Measurements from ENCODE around the gene ARHGAP5.
"Not testable (repeated sequence)": the region's sequence is repeated elsewhere in the genome, so short reads cannot be mapped to it uniquely, and the experiment has no call there.

Gene ARHGAP5

GRCh38 chr14:32110548-32110896 is 33.4 kb downstream of the ARHGAP5 start:
- DNase-seq: no peak

GRCh38 chr14:32121536-32121935 is 44.4 kb downstream of the ARHGAP5 start:
- DNase-seq: no peak

DNA sequence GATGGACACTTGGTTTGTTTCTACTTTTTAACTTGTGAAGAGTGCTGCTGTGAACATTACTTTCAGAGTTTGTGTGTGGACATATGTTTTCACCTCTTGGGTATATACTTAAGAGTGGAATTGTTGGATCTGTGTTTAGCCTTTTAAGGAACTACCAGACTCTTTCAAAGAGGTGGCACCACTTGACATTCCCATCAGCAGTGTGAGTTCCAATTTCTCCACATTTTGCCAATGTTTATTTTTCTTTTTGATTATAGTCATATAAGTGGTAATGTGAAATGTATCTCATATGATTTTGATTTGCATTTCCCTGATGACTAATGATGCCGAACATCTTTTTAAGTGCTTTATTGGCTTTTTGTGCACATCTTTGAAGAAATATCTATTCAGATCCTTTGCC is 44.8 kb downstream of the ARHGAP5 start:
- no peak for DNase-seq

GRCh38 chr14:32126899-32127730 is 50.0 kb downstream of the ARHGAP5 start:
- not testable (repeated sequence) for DNase-seq

DNA sequence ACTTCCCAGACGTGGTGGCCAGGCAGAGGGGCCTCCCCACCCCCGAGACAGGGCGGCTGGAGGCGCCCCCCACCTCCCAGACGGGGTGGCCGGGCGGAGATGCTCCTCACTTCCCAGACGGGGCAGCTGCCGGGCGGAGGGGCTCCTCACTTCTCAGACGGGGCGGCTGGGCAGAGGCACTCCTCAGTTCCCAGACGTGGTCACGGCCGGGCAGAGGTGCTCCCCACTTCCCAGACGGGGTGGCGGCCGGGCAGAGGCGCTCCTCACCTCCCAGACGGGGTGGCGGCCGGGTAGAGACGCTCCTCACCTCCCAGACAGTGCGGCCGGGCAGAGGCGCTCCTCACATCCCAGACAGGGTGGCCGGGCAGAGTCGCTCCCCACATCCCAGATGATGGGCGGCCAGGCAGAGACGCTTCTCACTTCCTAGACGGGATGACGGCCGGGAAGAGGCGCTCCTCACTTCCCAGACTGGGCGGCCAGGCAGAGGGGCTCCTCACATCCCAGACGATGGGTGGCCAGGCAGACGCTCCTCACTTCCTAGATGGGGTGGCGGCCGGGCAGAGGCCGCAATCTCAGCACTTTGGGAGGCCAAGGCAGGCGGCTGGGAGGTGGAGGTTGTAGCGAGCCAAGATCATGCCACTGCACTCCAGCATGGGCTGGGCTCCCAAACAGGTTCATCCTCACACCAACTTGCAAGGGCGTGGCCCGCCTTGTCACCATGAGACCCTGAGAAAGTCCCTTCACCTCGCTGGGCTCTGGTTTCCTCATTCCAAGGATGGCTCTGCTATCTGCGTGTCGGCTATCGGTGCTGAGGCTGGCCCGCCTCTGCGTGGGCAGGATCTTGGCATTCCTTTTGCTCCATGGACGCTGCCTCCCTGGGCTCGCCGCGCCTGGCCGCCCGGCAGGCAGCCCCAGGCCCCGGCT is 50.9 kb downstream of the ARHGAP5 start:
- not testable (repeated sequence) for DNase-seq

GRCh38 chr14:32128703-32129102 is 51.6 kb downstream of the ARHGAP5 start:
- no peak for DNase-seq

DNA sequence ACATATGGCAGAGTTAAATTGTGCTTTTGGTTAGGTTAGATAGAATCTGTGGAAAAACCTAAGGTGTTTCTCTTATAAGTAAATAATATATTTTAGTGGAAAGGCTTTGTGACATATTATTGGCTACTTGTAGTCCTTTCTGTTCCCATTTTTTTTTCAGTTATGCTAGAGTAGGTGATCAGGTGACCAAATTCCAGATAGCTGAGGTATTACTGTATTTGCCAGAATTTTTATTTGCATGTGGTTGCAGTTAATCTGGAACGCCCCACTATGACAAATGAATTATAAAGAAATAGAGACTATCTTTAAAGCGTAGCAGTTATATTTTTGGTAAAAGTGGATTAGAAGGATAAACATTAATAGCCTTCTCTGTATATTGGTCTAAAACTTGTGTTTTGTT is 52.0 kb downstream of the ARHGAP5 start:
- DNase-seq: no peak

DNA sequence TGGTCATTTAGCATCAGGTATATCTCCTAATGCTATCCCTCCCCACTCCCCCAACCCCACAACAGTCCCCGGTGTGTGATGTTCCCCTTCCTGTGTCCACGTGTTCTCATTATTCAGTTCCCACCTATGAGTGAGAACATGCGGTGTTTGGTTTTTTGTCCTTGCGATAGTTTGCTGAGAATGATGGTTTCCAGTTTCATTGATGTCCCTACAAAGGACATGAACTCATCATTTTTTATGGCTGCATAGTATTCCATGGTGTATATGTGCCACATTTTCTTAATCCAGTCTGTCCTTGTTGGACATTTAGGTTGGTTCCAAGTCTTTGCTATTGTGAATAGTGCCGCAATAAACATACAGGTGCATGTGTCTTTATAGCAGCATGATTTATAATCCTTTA is 54.6 kb downstream of the ARHGAP5 start:
- not testable (repeated sequence) for DNase-seq

- no peak for DNase-seq
Observed at GRCh38 chr14:32134448-32135097, 57.5 kb downstream of the ARHGAP5 start.

- DNase-seq: no peak
Observed at GRCh38 chr14:32136027-32136825, 59.1 kb downstream of the ARHGAP5 start.

DNA sequence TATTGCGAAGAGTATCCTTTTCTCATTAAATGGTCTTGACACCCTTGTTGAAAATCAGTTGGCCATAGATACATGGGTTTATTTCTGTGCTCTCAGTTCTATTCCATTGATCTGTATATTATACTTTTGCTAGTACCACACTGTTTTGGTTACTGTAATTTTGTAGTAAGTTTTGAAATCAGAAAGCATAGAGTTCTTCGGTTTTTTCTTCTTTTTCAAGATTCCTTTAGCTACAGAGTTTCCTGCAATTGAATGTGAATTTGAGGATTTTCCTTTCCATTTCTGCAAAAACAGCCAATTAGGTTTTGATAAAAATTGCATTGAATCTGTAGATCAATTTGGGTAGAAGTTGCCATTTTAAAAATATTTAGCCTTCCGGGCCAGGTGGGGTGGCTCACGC is 60.2 kb downstream of the ARHGAP5 start:
- DNase-seq: no peak

DNA sequence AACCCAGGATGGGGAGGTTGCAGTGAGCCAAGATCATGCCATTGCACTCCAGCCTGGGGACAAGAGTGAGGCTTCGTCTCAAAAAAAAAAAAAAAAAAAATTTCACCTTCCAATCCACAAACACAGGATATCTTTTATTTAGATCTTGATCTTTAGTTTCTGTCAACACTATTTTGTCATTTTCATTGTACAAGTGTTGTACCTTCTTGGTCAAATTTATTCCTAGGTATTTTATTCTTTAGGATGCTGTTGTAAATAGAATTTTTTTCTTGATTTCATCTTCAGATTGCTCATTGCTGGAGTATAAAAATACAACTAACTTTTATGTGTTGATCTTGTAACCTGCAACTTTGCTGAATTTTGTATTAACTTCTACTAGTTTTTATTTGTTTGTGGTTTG is 60.8 kb downstream of the ARHGAP5 start:
- DNase-seq: no peak

GRCh38 chr14:32142341-32142740 is 65.2 kb downstream of the ARHGAP5 start:
- no peak for DNase-seq

GRCh38 chr14:32142754-32143437 is 65.8 kb downstream of the ARHGAP5 start:
- no peak for DNase-seq

DNA sequence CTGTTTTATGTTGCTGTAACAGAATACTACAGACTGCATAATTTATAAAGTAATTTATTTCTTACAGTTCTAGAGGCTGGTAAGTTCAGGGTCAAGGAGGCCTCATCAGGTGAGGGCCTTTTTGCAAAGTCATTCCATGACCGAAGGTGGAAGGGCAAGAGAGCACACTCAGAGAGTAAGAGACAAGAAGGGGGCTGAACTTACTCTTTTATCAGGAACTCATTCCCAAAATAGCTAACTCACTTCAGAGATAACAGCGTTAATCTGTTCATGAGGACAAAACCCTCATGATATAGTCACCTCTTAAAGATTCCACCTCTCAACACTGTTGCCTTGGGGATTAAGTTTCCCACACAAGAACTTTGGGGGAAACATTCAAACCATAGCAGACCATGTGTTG is 73.3 kb downstream of the ARHGAP5 start:
- DNase-seq: no peak

DNA sequence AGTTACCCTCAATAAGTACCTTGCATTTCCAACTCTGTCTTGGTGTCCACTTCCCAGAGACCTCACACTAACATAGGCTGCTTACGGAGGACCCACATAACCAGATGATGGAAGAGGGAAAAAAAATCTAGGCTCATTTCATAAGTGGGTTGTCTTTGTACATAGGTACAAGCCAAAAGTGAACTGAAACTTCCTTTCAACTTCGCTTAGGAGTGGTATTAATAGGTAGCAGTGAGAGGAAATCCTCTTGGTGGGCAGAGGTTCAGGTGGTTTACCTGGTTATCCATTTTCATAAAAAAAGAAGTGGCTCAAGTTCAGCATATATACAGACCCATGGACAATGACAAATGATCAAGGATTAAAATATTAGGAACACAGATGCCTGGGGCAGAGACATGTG is 88.9 kb downstream of the ARHGAP5 start:
- no peak for DNase-seq

DNA sequence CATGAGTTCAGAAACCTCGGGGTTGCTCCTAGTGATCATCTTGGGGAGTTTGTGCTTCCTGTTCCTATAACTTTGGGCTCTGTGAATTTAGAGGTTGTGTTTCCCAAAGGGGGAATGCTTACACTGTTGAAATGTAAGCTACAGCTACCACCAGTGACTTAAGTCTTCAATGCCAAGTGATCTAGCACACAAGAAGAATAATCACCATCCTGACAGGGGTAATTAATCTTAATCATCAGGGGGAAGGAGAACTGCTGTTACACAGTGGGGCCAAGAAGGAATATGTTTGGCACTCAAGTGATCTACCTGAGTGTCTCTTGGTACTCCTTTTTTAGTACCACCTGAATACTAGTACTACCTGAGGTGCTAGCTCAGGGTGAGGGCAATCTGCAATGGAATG is 89.8 kb downstream of the ARHGAP5 start:
- no peak for DNase-seq

DNA sequence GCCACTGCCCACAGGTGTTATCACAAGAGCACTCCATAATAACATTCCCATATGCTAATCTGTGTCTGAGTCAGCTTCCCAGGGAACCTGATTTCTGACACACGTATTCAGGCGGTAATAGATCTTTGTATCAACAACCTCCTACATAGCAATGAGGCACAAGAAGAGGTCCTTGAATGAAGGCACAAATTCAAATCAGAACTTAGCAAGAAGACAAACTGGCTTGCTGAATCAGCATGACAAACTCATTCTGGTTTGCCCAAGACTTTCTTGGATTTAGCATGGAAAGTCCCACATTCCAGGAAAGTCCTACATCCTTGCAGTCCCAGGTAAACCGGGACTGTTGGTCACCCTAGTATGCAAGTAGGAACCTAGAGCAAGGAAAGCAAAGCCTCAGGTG is 90.8 kb downstream of the ARHGAP5 start:
- no peak for DNase-seq

GRCh38 chr14:32169191-32169590 is 92.1 kb downstream of the ARHGAP5 start:
- no peak for DNase-seq

DNA sequence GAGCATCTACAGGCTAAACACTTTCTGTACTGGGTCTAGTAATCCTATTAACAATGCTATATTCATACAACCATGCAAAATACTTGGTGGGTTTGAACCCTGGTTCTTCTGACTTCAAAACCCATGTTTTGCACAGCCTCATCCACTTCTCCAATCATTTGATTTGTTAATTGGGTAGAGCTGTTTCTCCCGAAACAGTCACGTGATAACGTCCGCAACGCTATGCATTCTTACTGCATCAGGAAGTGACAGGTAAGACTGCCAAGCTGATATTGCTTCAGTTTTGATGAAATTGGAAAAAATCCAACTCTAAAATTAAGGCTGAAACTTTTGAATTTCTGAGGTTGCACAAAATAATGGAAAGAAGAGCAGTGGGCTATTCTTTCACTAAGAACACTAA is 94.4 kb downstream of the ARHGAP5 start:
- DNase-seq: no peak

DNA sequence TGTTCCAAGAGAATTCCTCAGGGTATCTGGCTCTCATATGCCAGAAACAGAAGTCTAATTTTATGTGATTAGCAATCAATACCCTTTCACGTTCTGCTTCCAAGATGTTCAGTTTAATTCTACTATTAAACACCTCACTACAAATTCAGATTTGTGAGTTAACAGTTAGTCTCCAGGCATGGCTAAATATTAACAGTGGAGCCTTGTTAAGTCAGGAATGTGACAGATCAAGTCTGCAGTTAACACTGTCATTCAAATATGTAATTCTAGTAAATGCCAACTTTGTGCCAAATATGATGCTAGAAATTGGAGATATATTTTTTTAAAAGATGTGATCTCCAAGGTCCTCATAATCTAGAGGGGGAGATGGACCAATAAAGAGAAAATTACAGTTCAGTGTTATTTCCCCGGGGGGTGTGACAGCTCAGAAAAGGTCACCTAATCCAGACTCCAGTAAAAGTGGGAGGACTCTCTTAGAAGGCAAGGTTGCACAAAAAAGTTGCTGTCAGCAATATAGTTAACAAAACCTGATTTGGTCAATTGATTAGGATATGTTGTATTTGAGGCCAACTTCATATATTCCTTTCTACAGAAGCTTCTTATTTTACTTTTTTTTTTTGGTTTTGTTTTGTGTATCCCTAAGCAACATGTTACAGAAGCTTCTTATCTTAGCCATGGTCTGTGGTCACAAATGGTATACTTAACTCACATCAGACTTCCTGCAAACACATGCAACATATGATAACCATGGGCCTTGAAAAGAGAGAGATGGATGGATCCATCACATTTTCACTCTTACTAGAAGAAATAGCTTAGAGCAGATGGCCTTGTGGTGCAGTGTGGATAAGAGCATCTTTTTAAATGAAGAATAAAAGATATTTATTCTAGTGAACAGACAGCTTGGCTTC is 106.3 kb downstream of the ARHGAP5 start:
- no peak for DNase-seq
